WERI-Rb-1 (cell line): ENCODE results near the gene CDSN.
"Not testable (repeated sequence)": the region's sequence is repeated elsewhere in the genome, so short reads cannot be mapped to it uniquely, and the experiment has no call there.

Source experiments
- DNase-seq: peaks from one replicate; pipeline ENCODE4 v3.0.0-alpha.2; 2020
- H3K27ac ChIP-seq: fragments of 250-450 bp; sonication (Bioruptor Pico); 2 replicates; pipeline ENCODE4 v1.5.1; 2020; ENCODE audit warnings: mild to moderate bottlenecking, moderate library complexity
- H3K27me3 ChIP-seq: fragments of 250-450 bp; sonication (Bioruptor Pico); 2 replicates; pipeline ENCODE4 v1.5.1; 2021; ENCODE audit warnings: mild to moderate bottlenecking, low read depth, moderate library complexity; ENCODE audit not compliant: insufficient read depth, severe bottlenecking
- H3K36me3 ChIP-seq: fragments of 250-450 bp; sonication (Bioruptor Pico); 2 replicates; pipeline ENCODE4 v1.5.1; 2020; ENCODE audit warnings: mild to moderate bottlenecking, moderate library complexity
- H3K4me3 ChIP-seq: 2 replicates; pipeline ENCODE4 v1.5.1; 2011; ENCODE audit warnings: low read depth, mild to moderate bottlenecking, control low read depth, low read length
- H3K9me3 ChIP-seq: fragments of 250-450 bp; sonication (Bioruptor Pico); 2 replicates; pipeline ENCODE4 v1.5.1; 2021; ENCODE audit warnings: mild to moderate bottlenecking, moderate library complexity; ENCODE audit not compliant: severe bottlenecking
- TF ChIP-seq, protein P1 (sequence below): IDR thresholded peaks from 2 replicates; pipeline ENCODE4 v1.5.1; 2011; ENCODE audit warnings: low read depth, mild to moderate bottlenecking, control low read depth, inconsistent platforms, low read length

Gene CDSN, protein sequence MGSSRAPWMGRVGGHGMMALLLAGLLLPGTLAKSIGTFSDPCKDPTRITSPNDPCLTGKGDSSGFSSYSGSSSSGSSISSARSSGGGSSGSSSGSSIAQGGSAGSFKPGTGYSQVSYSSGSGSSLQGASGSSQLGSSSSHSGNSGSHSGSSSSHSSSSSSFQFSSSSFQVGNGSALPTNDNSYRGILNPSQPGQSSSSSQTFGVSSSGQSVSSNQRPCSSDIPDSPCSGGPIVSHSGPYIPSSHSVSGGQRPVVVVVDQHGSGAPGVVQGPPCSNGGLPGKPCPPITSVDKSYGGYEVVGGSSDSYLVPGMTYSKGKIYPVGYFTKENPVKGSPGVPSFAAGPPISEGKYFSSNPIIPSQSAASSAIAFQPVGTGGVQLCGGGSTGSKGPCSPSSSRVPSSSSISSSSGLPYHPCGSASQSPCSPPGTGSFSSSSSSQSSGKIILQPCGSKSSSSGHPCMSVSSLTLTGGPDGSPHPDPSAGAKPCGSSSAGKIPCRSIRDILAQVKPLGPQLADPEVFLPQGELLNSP

DNA sequence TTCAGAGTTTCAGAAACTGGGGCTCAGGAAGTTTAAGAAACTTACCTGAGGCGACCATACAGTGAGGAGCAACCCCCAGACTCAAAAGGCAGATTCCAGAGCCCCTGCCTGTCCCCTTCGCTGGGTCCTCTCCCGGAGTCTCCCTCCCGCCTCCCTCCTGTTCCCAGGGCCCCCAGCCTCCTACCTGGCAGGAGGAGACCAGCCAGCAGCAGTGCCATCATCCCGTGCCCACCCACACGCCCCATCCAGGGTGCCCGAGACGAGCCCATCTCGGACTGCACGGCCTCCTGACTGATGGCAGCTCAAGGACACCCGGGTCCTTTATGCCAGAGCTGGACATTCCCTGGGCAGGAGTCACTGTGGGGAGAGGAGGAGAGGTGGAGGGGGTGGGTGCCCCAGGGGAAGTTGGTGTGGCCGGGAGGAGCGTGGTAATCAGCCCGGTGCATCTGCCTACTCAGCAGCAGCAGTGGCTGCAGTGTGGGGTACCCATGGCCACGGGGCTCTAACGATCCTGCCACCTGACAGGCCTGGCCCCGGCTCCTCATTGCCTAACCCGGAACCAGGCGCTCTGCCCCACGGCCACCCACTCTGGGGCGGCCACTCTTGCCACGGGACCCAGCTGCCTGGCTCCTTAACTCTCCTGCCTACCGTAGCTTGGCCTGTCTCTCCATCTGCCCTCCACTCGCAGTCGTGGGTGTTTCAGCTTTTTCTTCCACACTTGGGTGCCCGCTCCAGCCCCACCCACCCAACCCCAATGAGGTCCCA is at the start of gene CDSN:
Gene CDSN, minus strand, starts transcription at position 296 of the 765 bp plus-strand sequence. Its CDS starts 27 bp downstream, at position 269.
- no peak within 1 kb of the TSS for H3K27ac ChIP-seq
- no peak for DNase-seq
- H3K36me3 ChIP-seq: no peaks in the 10 kb centered on the region
- no peak within 1 kb of the TSS for H3K4me3 ChIP-seq
- no peaks in the 10 kb centered on the region for H3K27me3 ChIP-seq
- no peaks in the 10 kb centered on the region for H3K9me3 ChIP-seq
- TF ChIP-seq, protein P1, sequence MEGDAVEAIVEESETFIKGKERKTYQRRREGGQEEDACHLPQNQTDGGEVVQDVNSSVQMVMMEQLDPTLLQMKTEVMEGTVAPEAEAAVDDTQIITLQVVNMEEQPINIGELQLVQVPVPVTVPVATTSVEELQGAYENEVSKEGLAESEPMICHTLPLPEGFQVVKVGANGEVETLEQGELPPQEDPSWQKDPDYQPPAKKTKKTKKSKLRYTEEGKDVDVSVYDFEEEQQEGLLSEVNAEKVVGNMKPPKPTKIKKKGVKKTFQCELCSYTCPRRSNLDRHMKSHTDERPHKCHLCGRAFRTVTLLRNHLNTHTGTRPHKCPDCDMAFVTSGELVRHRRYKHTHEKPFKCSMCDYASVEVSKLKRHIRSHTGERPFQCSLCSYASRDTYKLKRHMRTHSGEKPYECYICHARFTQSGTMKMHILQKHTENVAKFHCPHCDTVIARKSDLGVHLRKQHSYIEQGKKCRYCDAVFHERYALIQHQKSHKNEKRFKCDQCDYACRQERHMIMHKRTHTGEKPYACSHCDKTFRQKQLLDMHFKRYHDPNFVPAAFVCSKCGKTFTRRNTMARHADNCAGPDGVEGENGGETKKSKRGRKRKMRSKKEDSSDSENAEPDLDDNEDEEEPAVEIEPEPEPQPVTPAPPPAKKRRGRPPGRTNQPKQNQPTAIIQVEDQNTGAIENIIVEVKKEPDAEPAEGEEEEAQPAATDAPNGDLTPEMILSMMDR: no peak

DNA sequence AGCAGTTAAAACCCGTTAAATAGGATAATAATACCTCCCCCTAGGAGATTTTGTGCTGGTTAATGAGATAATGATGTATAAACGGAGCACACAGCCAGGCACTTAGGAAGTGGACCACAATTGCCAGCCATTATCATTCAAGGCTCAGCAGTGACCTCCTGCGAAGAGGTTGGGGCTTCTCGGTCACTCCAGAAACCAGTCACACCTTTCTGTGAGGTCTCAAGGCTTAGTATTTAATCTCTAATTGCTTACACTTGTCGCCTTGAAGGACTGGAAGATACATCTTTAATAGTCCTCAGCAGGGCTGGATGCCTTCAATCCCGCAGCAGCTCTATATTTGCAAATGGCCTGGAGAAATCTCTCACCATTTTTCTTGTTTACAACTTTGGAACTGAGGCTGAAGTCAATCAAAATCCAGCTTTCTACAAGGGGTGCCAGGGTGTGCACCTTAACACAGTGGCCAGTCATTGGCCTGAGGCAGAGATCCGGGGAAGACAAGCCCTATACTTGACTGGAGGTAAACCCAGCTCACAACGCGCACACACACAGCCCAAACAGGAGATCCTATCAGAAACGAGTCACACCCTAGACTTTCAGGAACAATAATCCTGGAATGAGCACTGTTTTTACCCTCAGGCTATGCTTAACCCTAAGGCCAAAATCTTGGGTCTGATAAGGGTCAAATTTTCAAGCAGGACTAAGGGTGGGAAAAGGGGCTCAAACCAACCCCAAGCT is 49.0 kb upstream of the CDSN start:
- H3K9me3 ChIP-seq: no peaks in the 10 kb centered on the region
- no peak for DNase-seq
- H3K36me3 ChIP-seq: peaks cover 11% of the 10 kb centered on the region
- no peak overlapping the region; the same call in 1 of the 2 replicates for H3K27ac ChIP-seq
- no peak overlapping the region for H3K4me3 ChIP-seq
- TF ChIP-seq, protein P1: no peak
- no peaks in the 10 kb centered on the region for H3K27me3 ChIP-seq

DNA sequence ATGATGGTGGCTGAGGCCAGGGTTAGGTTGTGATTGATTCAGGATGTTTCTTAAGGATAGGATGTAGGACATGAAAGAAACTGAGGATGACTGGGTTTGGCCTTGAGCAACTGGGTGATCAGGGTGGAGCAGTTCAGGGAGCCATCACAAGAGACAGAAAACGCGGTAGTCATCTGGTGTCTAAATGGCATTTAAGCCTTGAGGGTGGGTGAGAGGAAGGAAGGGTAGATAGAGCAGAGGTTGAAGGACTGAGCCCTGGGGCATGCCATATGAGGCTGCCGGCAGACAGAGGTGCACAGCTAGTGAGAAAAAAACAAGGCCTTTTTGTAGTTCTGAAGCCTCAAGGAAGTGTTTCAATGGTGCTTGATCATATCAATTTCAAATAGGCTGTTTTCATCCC is 48.4 kb upstream of the CDSN start:
- no peak overlapping the region for H3K27ac ChIP-seq
- H3K4me3 ChIP-seq: no peak overlapping the region

DNA sequence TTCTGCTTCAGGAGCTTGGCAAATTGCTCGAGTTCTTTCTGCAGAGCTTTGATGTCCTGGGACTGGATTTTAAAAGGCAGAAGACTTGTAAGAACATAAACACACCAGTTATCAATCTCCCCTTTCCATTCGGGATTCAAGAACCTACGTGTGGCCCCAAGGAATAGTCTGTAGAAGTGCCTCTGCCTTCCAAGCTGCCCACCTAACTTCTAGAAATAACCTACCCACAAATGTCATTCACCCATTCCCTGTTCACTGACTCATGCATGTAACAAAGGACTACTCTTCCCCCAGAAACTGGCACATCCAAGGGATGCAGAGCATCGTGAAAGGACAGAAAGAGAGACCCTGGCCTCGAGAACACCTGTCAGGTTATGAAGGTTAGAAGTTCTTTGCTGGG is 45.7 kb upstream of the CDSN start:
- Histone ChIP-seq H3K27me3 (no peaks in the 10 kb centered on the region), H3K9me3 (no peaks in the 10 kb centered on the region), H3K27ac (peak overlapping the region; percentile 77), H3K4me3 (no peak overlapping the region), H3K36me3 (peaks cover 41% of the 10 kb centered on the region)
- no peak for DNase-seq
- TF ChIP-seq, protein P1: no peak

More for the DNA sequence above, 48.4 kb upstream of the CDSN start:
- no peak for DNase-seq
- TF ChIP-seq, protein P1: no peak
- H3K27me3 ChIP-seq: no peaks in the 10 kb centered on the region
- H3K36me3 ChIP-seq: peaks cover 15% of the 10 kb centered on the region
- no peaks in the 10 kb centered on the region for H3K9me3 ChIP-seq

DNA sequence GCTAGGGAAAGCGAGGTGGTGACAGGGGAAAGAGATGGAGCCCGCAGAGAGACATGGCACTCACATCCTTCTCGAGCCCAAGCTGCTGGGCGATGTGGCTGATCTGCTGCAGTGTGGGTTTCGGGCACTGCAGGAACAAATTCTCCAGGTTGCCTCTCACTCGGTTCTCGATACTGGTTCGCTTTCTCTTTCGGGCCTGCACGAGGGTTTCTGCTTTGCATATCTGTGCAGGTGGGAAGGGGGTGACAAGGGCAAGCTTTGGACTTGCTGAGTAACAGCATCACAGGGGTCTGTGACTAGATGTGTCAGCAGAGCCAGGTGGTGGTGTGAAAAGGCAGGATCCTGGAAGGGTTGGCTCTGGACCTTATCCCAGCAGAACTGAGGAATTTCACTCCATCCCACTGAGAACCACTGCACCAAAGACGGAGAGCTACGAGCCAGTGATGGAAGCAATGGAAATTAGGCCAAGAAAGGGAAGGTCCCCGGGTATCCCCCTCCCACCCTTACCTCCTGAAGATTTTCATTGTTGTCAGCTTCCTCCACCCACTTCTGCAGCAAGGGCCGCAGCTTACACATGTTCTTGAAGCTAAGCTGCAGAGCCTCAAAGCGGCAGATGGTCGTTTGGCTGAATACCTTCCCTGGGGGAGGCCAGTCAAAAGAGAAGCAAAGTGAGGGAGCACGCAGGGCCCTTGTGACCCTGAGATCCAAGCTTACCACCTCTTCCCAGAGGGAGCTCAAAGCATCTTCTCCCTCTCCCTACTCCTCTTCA is 45.0 kb upstream of the CDSN start:
- not testable (repeated sequence) for H3K27me3 ChIP-seq, H3K9me3 ChIP-seq, H3K4me3 ChIP-seq
- H3K36me3 ChIP-seq: peaks cover 47% of the 10 kb centered on the region
- peak; percentile 90 for DNase-seq
- peak overlapping the region; percentile 77 for H3K27ac ChIP-seq

DNA sequence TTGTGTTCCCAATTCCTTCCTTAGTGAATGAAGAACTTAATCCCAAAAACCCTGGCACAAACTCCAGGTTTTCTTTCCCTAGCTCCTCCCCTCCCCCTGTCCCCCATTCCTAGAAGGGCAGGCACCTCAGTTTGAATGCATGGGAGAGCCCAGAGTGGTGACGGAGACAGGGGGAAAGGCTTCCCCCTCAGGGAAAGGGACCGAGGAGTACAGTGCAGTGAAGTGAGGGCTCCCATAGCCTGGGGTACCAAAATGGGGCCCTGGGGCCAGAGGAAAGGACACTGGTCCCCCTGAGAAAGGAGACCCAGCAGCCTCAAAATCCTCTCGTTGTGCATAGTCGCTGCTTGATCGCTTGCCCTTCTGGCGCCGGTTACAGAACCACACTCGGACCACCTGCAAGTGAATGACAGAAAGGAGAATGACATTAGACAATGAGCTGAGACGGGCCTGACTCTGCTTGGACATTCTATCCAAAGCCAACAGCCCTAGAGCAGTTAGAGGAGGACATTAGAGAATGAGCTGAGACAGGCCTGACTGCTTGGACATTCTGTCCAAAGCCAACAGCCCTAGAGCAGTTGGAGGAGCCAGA is 44.3 kb upstream of the CDSN start:
- not testable (repeated sequence) for DNase-seq, H3K4me3 ChIP-seq, H3K9me3 ChIP-seq, H3K27me3 ChIP-seq
- Histone ChIP-seq H3K27ac (peak overlapping the region; percentile 77), H3K36me3 (peaks cover 54% of the 10 kb centered on the region)
